Trophoblast cell (in vitro differentiated cells and primary cell): Measurements from ENCODE around the gene BPIFB2.

Experiments
- DNase-seq, 2 donors: peaks; one replicate each; pipeline ENCODE4 v3.0.0-alpha.2; 2016
- H2AFZ ChIP-seq: 2 replicates; pipeline ENCODE4 v1.6.1; 2013; ENCODE audit warnings: low read length, moderate library complexity, mild to moderate bottlenecking; ENCODE audit not compliant: insufficient read depth, poor library complexity
- H2AK5ac ChIP-seq: 2 replicates; pipeline ENCODE4 v1.6.1; 2013; ENCODE audit warnings: mild to moderate bottlenecking, low read length
- H2BK120ac ChIP-seq: 2 replicates; pipeline ENCODE4 v1.6.1; 2013; ENCODE audit warnings: low read length, mild to moderate bottlenecking, moderate library complexity; ENCODE audit not compliant: insufficient read depth, poor library complexity
- H2BK12ac ChIP-seq: 2 replicates; pipeline ENCODE4 v1.6.1; 2013; ENCODE audit warnings: mild to moderate bottlenecking, low read length, moderate library complexity
- H2BK5ac ChIP-seq: 2 replicates; pipeline ENCODE4 v1.6.1; 2013; ENCODE audit warnings: low read length, low read depth, moderate library complexity, mild to moderate bottlenecking; ENCODE audit not compliant: poor library complexity
- H3K14ac ChIP-seq: 2 replicates; pipeline ENCODE4 v1.6.1; 2013; ENCODE audit warnings: mild to moderate bottlenecking, low read length
- H3K18ac ChIP-seq: 2 replicates; pipeline ENCODE4 v1.6.1; 2013; ENCODE audit warnings: mild to moderate bottlenecking, low read length
- H3K23ac ChIP-seq: 2 replicates; pipeline ENCODE4 v1.6.1; 2013; ENCODE audit warnings: low read length
- H3K27ac ChIP-seq: 2 replicates; pipeline ENCODE4 v1.5.1; 2013; ENCODE audit warnings: low read depth, mild to moderate bottlenecking, inconsistent platforms, low read length, moderate library complexity
- H3K27me3 ChIP-seq: 2 replicates; pipeline ENCODE4 v1.6.1; 2013; ENCODE audit warnings: inconsistent platforms, mild to moderate bottlenecking, low read length, moderate library complexity; ENCODE audit not compliant: insufficient read depth
- H3K36me3 ChIP-seq, 2 experiments: 1 replicate in 1 of 2; 2 replicates in 1 of 2; pipeline ENCODE4 v1.6.1; 2013; ENCODE audit warnings: low read length in 2 of 2, mild to moderate bottlenecking in 2 of 2, moderate library complexity in 1 of 2; ENCODE audit not compliant: insufficient read depth in 2 of 2, control insufficient read depth in 1 of 2
- H3K4ac ChIP-seq: 2 replicates; pipeline ENCODE4 v1.6.1; 2013; ENCODE audit warnings: low read depth, mild to moderate bottlenecking, low read length, moderate library complexity
- H3K4me1 ChIP-seq, 2 experiments: 1 replicate in 1 of 2; 2 replicates in 1 of 2; pipeline ENCODE4 v1.6.1; 2013; ENCODE audit warnings: low read length in 2 of 2, mild to moderate bottlenecking in 2 of 2, moderate library complexity in 1 of 2; ENCODE audit not compliant: insufficient read depth in 2 of 2, control insufficient read depth in 1 of 2
- H3K4me2 ChIP-seq: 2 replicates; pipeline ENCODE4 v1.6.1; 2013; ENCODE audit warnings: inconsistent platforms, mild to moderate bottlenecking, low read length, moderate library complexity
- H3K4me3 ChIP-seq: 2 replicates; pipeline ENCODE4 v1.5.1; 2013; ENCODE audit warnings: mild to moderate bottlenecking, low read depth, low read length, inconsistent platforms
- H3K79me1 ChIP-seq: one replicate; pipeline ENCODE4 v1.6.1; 2013; ENCODE audit warnings: low read length
- H3K79me2 ChIP-seq: 2 replicates; pipeline ENCODE4 v1.6.1; 2013; ENCODE audit warnings: low read length, mild to moderate bottlenecking; ENCODE audit not compliant: control insufficient read depth, insufficient read depth, poor library complexity
- H3K9ac ChIP-seq: 2 replicates; pipeline ENCODE4 v1.6.1; 2013; ENCODE audit warnings: mild to moderate bottlenecking, low read length
- H3K9me3 ChIP-seq: 2 replicates; pipeline ENCODE4 v1.6.1; 2013; ENCODE audit warnings: low read depth, mild to moderate bottlenecking, control low read depth, inconsistent platforms, low read length; ENCODE audit not compliant: insufficient read depth
- H4K12ac ChIP-seq: 2 replicates; pipeline ENCODE4 v1.6.1; 2013; ENCODE audit warnings: low read depth, mild to moderate bottlenecking, low read length, moderate library complexity
- H4K8ac ChIP-seq: 2 replicates; pipeline ENCODE4 v1.6.1; 2013; ENCODE audit warnings: low read depth, mild to moderate bottlenecking, low read length, moderate library complexity
- H4K91ac ChIP-seq: one replicate; pipeline ENCODE4 v1.6.1; 2013; ENCODE audit warnings: low read depth, mild to moderate bottlenecking, low read length, moderate library complexity
- WGBS: extraction: QIAGEN DNeasy Blood & Tissue Kit; methylation state at CpG from one replicate; pipeline ENCODE4 v1.1.7; 2013; ENCODE audit warnings: missing lambda C conversion rate; ENCODE audit not compliant: insufficient read length, insufficient coverage; ENCODE audit errors: extremely low coverage; 5-methylcytosine and 5-hydroxymethylcytosine counted together

Gene BPIFB2

DNA sequence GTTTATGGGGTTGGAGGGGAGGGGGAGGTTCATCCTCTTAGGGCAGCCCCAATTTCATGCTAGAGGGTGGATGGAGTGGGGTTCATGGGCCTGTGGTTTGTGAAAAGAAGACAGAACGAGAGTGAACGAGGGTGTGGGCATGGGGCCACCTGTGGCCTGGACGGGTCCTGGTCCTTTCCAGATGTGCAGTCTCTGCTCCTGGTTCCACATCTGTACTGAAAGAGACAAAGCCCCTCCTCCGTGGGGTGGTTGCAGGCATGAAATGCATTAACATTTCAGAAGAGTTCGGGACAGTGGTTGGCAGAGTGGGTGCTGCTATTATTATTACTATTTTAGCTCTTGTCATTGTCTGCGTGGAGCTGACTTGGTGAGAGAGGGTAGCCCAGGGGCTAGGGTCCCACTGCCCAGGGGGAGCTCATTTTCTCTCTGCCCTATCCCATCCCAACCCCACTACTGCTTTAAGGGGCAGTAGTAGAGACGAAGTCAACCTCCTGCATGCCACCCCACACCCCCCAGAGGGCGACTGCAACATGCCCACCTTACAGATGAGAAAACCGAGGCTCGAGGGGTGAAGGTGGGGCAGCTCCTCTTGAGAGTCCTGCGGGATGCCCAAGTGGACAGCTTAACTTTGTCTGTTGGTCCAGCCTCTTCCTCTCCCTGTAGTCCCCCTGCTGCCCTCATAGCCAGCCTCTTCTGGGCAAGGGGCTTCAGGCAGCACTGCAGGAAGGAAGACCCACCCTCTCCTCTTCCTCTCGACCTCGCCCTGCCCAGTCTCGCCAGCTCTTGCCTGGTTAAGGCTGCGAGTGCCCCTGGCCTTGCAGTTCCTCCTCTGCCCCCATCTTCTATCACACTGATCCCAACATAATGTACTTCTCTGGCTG, 8.4 kb downstream of the BPIFB2 start:
- no peak overlapping the region for H3K4me2 ChIP-seq
- H2BK120ac ChIP-seq = no peak overlapping the region
- H3K4ac ChIP-seq = no peak overlapping the region
- H3K4me1 ChIP-seq = no peaks in the 10 kb centered on the region
- no peak overlapping the region for H3K18ac ChIP-seq
- H4K12ac ChIP-seq = no peak overlapping the region
- H2BK12ac ChIP-seq = no peak overlapping the region
- H2BK5ac ChIP-seq = no peak overlapping the region
- no peaks in the 10 kb centered on the region for H3K9me3 ChIP-seq
- no peak overlapping the region for H3K27ac ChIP-seq
- no peak overlapping the region for H3K14ac ChIP-seq
- WGBS = no CpG with 5 or more reads among the region's 15 CpGs
- H2AK5ac ChIP-seq = no peak overlapping the region
- H3K27me3 ChIP-seq = no peaks in the 10 kb centered on the region
- no peak overlapping the region for H3K9ac ChIP-seq
- H2AFZ ChIP-seq = no peak overlapping the region
- H4K8ac ChIP-seq = no peak overlapping the region
- no peaks in the 10 kb centered on the region for H3K79me1 ChIP-seq
- H3K79me2 ChIP-seq = no peaks in the 10 kb centered on the region
- H4K91ac ChIP-seq = no peak overlapping the region
- no peak overlapping the region for H3K4me3 ChIP-seq
- H3K23ac ChIP-seq = no peak overlapping the region
- no peak for DNase-seq
- H3K36me3 ChIP-seq = no peaks in the 10 kb centered on the region

DNA sequence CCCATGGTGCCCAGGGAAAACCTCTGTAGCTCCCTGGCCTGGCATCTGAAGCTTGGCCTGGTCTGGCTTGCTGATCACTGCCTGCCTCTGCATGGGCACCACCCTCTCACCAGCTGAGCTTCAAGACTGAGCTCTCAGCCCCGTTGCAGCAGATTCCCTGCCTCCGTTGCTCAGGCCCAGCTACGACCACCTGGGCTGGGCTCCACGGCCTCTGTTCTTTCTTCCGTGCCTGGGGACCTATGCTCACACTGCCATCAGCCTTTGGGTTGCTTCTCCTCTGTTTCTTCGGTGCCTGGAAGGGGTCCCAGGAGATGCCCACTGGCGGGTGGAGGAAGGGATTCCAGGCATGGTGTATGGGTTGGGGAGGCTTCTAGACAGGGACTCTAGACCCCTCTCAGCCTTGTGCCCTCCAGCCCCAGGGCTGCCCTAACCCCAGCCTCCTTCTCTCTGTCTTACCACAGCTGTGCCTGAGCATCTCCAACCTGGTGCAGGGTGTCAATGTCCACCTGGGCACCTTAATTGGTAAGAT, 9.1 kb downstream of the BPIFB2 start:
- H3K4me2 ChIP-seq = no peak overlapping the region
- H3K36me3 ChIP-seq = no peaks in the 10 kb centered on the region
- H4K91ac ChIP-seq = no peak overlapping the region
- no peak overlapping the region for H4K8ac ChIP-seq
- H3K23ac ChIP-seq = no peak overlapping the region
- DNase-seq = no peak
- no peak overlapping the region for H2AFZ ChIP-seq
- no peaks in the 10 kb centered on the region for H3K79me2 ChIP-seq
- H2BK12ac ChIP-seq = no peak overlapping the region
- no peak overlapping the region for H3K4ac ChIP-seq
- H3K14ac ChIP-seq = no peak overlapping the region
- H3K27ac ChIP-seq = no peak overlapping the region
- no peaks in the 10 kb centered on the region for H3K4me1 ChIP-seq
- H3K9me3 ChIP-seq = no peaks in the 10 kb centered on the region
- H4K12ac ChIP-seq = no peak overlapping the region
- no peak overlapping the region for H2BK120ac ChIP-seq
- H3K27me3 ChIP-seq = no peaks in the 10 kb centered on the region
- H2AK5ac ChIP-seq = no peak overlapping the region
- H3K79me1 ChIP-seq = no peaks in the 10 kb centered on the region
- WGBS = no CpG with 5 or more reads among the region's 7 CpGs
- H3K18ac ChIP-seq = no peak overlapping the region
- H3K9ac ChIP-seq = no peak overlapping the region
- H2BK5ac ChIP-seq = no peak overlapping the region
- no peak overlapping the region for H3K4me3 ChIP-seq

GRCh38 chr20:33017542-33017941, 10.0 kb downstream of the BPIFB2 start:
- no peak overlapping the region for H2BK12ac ChIP-seq
- H3K27ac ChIP-seq = no peak overlapping the region
- no peaks in the 10 kb centered on the region for H3K79me1 ChIP-seq
- H4K12ac ChIP-seq = no peak overlapping the region
- no peak overlapping the region for H3K18ac ChIP-seq
- H2BK5ac ChIP-seq = no peak overlapping the region
- WGBS = no CpG with 5 or more reads among the region's 7 CpGs
- H3K4ac ChIP-seq = no peak overlapping the region
- H2AK5ac ChIP-seq = no peak overlapping the region
- H3K23ac ChIP-seq = no peak overlapping the region
- no peak overlapping the region for H2AFZ ChIP-seq
- H3K4me3 ChIP-seq = no peak overlapping the region
- H4K8ac ChIP-seq = no peak overlapping the region
- H4K91ac ChIP-seq = no peak overlapping the region
- no peaks in the 10 kb centered on the region for H3K79me2 ChIP-seq
- H3K14ac ChIP-seq = no peak overlapping the region
- no peaks in the 10 kb centered on the region for H3K4me1 ChIP-seq
- H3K9ac ChIP-seq = no peak overlapping the region
- DNase-seq = no peak
- H3K27me3 ChIP-seq = no peaks in the 10 kb centered on the region
- H2BK120ac ChIP-seq = no peak overlapping the region
- H3K36me3 ChIP-seq = no peaks in the 10 kb centered on the region
- no peaks in the 10 kb centered on the region for H3K9me3 ChIP-seq
- H3K4me2 ChIP-seq = no peak overlapping the region

- H3K14ac ChIP-seq = no peak overlapping the region
- H3K18ac ChIP-seq = no peak overlapping the region
- H2BK5ac ChIP-seq = no peak overlapping the region
- no peaks in the 10 kb centered on the region for H3K27me3 ChIP-seq
- H3K27ac ChIP-seq = no peak overlapping the region
- no peak overlapping the region for H2AFZ ChIP-seq
- H3K23ac ChIP-seq = no peak overlapping the region
- H3K79me1 ChIP-seq = no peaks in the 10 kb centered on the region
- no peak overlapping the region for H4K8ac ChIP-seq
- H3K4me3 ChIP-seq = no peak overlapping the region
- no peak overlapping the region for H4K91ac ChIP-seq
- DNase-seq = no peak
- no peaks in the 10 kb centered on the region for H3K4me1 ChIP-seq
- no peak overlapping the region for H3K4ac ChIP-seq
- H3K4me2 ChIP-seq = no peak overlapping the region
- WGBS = no CpG with 5 or more reads among the region's 14 CpGs
- no peak overlapping the region for H3K9ac ChIP-seq
- no peaks in the 10 kb centered on the region for H3K9me3 ChIP-seq
- H4K12ac ChIP-seq = no peak overlapping the region
- H2AK5ac ChIP-seq = no peak overlapping the region
- no peak overlapping the region for H2BK12ac ChIP-seq
- H2BK120ac ChIP-seq = no peak overlapping the region
- H3K36me3 ChIP-seq = no peaks in the 10 kb centered on the region
- no peaks in the 10 kb centered on the region for H3K79me2 ChIP-seq
Measured at GRCh38 chr20:33018169-33018931, 10.8 kb downstream of the BPIFB2 start.
